H9 (cell line): ENCODE data around the gene RFX4. TPM values are rescaled to one million over a fixed set of nuclear protein-coding genes. Genes with fewer than 3 reads are reported as not detected.

Experiments
- DNase-seq: peaks from one replicate; pipeline ENCODE4 v3.0.0-alpha.2; 2017
- H2AFZ ChIP-seq: one replicate; pipeline ENCODE4 v1.6.1; 2013; ENCODE audit warnings: mild to moderate bottlenecking, low read length, control low read depth, moderate library complexity
- H2AK5ac ChIP-seq: 2 replicates; pipeline ENCODE4 v1.6.1; 2013; ENCODE audit warnings: low read length, control low read depth, mixed read lengths; ENCODE audit not compliant: insufficient read length
- H2BK120ac ChIP-seq: one replicate; pipeline ENCODE4 v1.6.1; 2013; ENCODE audit warnings: low read depth, mild to moderate bottlenecking, low read length, control low read depth, inconsistent platforms; ENCODE audit not compliant: poor library complexity, severe bottlenecking
- H2BK12ac ChIP-seq: 2 replicates; pipeline ENCODE4 v1.6.1; 2013; ENCODE audit warnings: low read length, control low read depth, mixed read lengths, low read depth; ENCODE audit not compliant: insufficient read length
- H2BK15ac ChIP-seq: 2 replicates; pipeline ENCODE4 v1.6.1; 2013; ENCODE audit warnings: low read depth, low read length, control low read depth
- H2BK20ac ChIP-seq: one replicate; pipeline ENCODE4 v1.6.1; 2013; ENCODE audit warnings: low read depth, mild to moderate bottlenecking, low read length, control low read depth, inconsistent platforms; ENCODE audit not compliant: poor library complexity, severe bottlenecking
- H2BK5ac ChIP-seq: 2 replicates; pipeline ENCODE4 v1.6.1; 2013; ENCODE audit warnings: low read length, control low read depth, mixed read lengths; ENCODE audit not compliant: insufficient read length
- H3K14ac ChIP-seq: 2 replicates; pipeline ENCODE4 v1.6.1; 2013; ENCODE audit warnings: low read length, control low read depth; ENCODE audit not compliant: insufficient read depth
- H3K18ac ChIP-seq: 2 replicates; pipeline ENCODE4 v1.6.1; 2013; ENCODE audit warnings: low read depth, mild to moderate bottlenecking, mixed read lengths, low read length, control low read depth; ENCODE audit not compliant: insufficient read length
- H3K23ac ChIP-seq: 2 replicates; pipeline ENCODE4 v1.6.1; 2013; ENCODE audit warnings: low read length, control low read depth, mixed read lengths, low read depth; ENCODE audit not compliant: insufficient read length
- H3K23me2 ChIP-seq: 2 replicates; pipeline ENCODE4 v1.6.1; 2013; ENCODE audit warnings: low read depth, mild to moderate bottlenecking, mixed read lengths, low read length, control low read depth; ENCODE audit not compliant: insufficient read length, poor library complexity, severe bottlenecking
- H3K27ac ChIP-seq: 2 replicates; pipeline ENCODE4 v1.5.1; 2013; ENCODE audit warnings: low read length, control low read depth, mixed read lengths, low read depth; ENCODE audit not compliant: insufficient read length
- H3K27me3 ChIP-seq: 2 replicates; pipeline ENCODE4 v1.6.1; 2013; ENCODE audit warnings: low read length, control low read depth, inconsistent platforms; ENCODE audit not compliant: insufficient read depth
- H3K4ac ChIP-seq: 2 replicates; pipeline ENCODE4 v1.6.1; 2013; ENCODE audit warnings: low read depth, mild to moderate bottlenecking, control low read depth, inconsistent platforms, low read length, moderate library complexity
- H3K4me1 ChIP-seq: 2 replicates; pipeline ENCODE4 v1.6.1; 2013; ENCODE audit warnings: low read length, control low read depth, inconsistent platforms; ENCODE audit not compliant: insufficient read depth
- H3K4me2 ChIP-seq: 2 replicates; pipeline ENCODE4 v1.6.1; 2013; ENCODE audit warnings: low read length, control low read depth, mixed read lengths; ENCODE audit not compliant: insufficient read length, insufficient read depth
- H3K56ac ChIP-seq: 2 replicates; pipeline ENCODE4 v1.6.1; 2013; ENCODE audit warnings: low read depth, mild to moderate bottlenecking, mixed read lengths, low read length, control low read depth; ENCODE audit not compliant: insufficient read length
- H3K79me1 ChIP-seq: 2 replicates; pipeline ENCODE4 v1.6.1; 2013; ENCODE audit warnings: low read depth, mild to moderate bottlenecking, moderate library complexity, low read length, control low read depth, inconsistent platforms; ENCODE audit not compliant: insufficient read depth, poor library complexity, severe bottlenecking
- H3K79me2 ChIP-seq: 2 replicates; pipeline ENCODE4 v1.6.1; 2013; ENCODE audit warnings: low read length, control low read depth, inconsistent platforms; ENCODE audit not compliant: insufficient read depth
- H3K9ac ChIP-seq: 2 replicates; pipeline ENCODE4 v1.6.1; 2013; ENCODE audit warnings: low read length, control low read depth, mixed read lengths; ENCODE audit not compliant: insufficient read length; ENCODE audit errors: extremely low read depth
- H3K9me3 ChIP-seq: one replicate; pipeline ENCODE4 v1.6.1; 2013; ENCODE audit warnings: low read depth, low read length, inconsistent platforms; ENCODE audit not compliant: control insufficient read depth
- H3T11ph ChIP-seq: one replicate; pipeline ENCODE4 v1.6.1; 2013; ENCODE audit warnings: mild to moderate bottlenecking, low read length, control low read depth, inconsistent platforms
- H4K20me1 ChIP-seq: one replicate; pipeline ENCODE4 v1.6.1; 2013; ENCODE audit not compliant: control insufficient read depth, insufficient read length, insufficient read depth
- H4K5ac ChIP-seq: 2 replicates; pipeline ENCODE4 v1.6.1; 2013; ENCODE audit warnings: low read depth, mild to moderate bottlenecking, mixed read lengths, low read length, control low read depth; ENCODE audit not compliant: insufficient read length
- H4K8ac ChIP-seq: replicated peaks from 2 replicates; pipeline ENCODE4 v1.6.1; 2013; ENCODE audit warnings: low read length, control low read depth, mixed read lengths, low read depth; ENCODE audit not compliant: insufficient read length
- H4K91ac ChIP-seq: 2 replicates; pipeline ENCODE4 v1.6.1; 2013; ENCODE audit warnings: low read depth, mild to moderate bottlenecking, moderate library complexity, mixed read lengths, low read length, control low read depth; ENCODE audit not compliant: insufficient read length
- H3K27ac Mint-ChIP-seq, 3 experiments: 2 replicates in 2 of 3; 3 replicates in 1 of 3; pipeline ENCODE4 v1.8.0; 2020 to 2021; ENCODE audit warnings: mixed read lengths in 3 of 3, mild to moderate bottlenecking in 1 of 3, moderate library complexity in 1 of 3
- H3K27me3 Mint-ChIP-seq: 2 replicates; pipeline ENCODE4 v1.8.0; 2021; ENCODE audit warnings: low read depth, mild to moderate bottlenecking, moderate library complexity, mixed read lengths
- H3K36me3 Mint-ChIP-seq, 3 experiments: 2 replicates in 2 of 3; 3 replicates in 1 of 3; pipeline ENCODE4 v1.8.0; 2020 to 2021; ENCODE audit warnings: low read depth in 3 of 3, mixed read lengths in 3 of 3; ENCODE audit not compliant: insufficient read depth in 1 of 3
- H3K4me1 Mint-ChIP-seq, 2 experiments: 2 replicates each; pipeline ENCODE4 v1.8.0; 2020; ENCODE audit warnings: mixed read lengths in 2 of 2
- H3K4me3 Mint-ChIP-seq, 2 experiments: 2 replicates in 1 of 2; 3 replicates in 1 of 2; pipeline ENCODE4 v1.8.0; 2020 to 2021; ENCODE audit warnings: mild to moderate bottlenecking in 2 of 2, mixed read lengths in 2 of 2, moderate library complexity in 1 of 2
- H3K9me3 Mint-ChIP-seq, 2 experiments: 2 replicates in 1 of 2; 3 replicates in 1 of 2; pipeline ENCODE4 v1.8.0; 2020; ENCODE audit warnings: mild to moderate bottlenecking in 2 of 2, mixed read lengths in 2 of 2, moderate library complexity in 1 of 2
- CTCF ChIP-seq: fragments of 200-600 bp; sonication (generic); conservative IDR thresholded peaks from 3 replicates; pipeline ENCODE4 v1.8.0; 2021; ENCODE audit warnings: antibody characterized with exemption, mild to moderate bottlenecking
- WGBS: extraction: QIAGEN DNeasy Blood & Tissue Kit; methylation state at CpG from one replicate; pipeline ENCODE4 v1.1.7; 2013; ENCODE audit warnings: missing lambda C conversion rate, low lambda C conversion rate, mixed read lengths; ENCODE audit not compliant: insufficient read length; ENCODE audit errors: extremely low coverage; 5-methylcytosine and 5-hydroxymethylcytosine counted together
- total RNA-seq: library from RNA; stranded (reverse); gene quantifications from 2 replicates; pipeline ENCODE4 v1.2.1, GENCODE V29; 2021

The RFX4 gene
- total RNA-seq, 1 experiment from 2014 or later = 0.57 TPM

DNA sequence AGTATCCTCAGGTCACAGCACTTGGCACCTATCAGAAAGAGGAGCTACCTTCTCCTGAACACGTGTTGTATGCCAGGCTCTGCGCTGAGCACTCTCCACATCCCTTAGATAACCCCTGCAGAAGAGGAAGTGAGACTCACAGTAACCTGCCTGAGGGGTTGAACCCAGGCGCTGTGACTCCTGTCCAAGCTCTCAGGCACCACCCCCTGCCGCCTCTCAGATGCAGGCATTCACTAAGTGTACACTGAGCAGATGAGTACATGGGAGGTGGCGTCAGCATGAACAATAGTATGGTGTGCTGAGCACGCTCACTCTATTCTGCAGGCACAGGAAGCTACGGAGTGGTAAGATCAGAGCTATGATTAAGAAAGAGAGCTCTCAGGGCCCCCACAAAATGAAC lies 170.7 kb downstream of the RFX4 start:
- Histone ChIP-seq H4K8ac (no peak overlapping the region), H4K5ac (no peak overlapping the region), H2AK5ac (no peak overlapping the region), H3K79me1 (no peaks in the 10 kb centered on the region), H3K14ac (no peak overlapping the region), H3K56ac (no peak overlapping the region), H3K9me3 (no peaks in the 10 kb centered on the region), H3K4me2 (no peak overlapping the region), H3K27ac (no peak overlapping the region), H3K27me3 (no peaks in the 10 kb centered on the region), H2BK20ac (no peak overlapping the region), H2BK15ac (no peak overlapping the region), H3K4ac (no peak overlapping the region), H3K4me1 (no peaks in the 10 kb centered on the region; the same call in 1 of the 2 replicates), H3K18ac (no peak overlapping the region), H2BK5ac (no peak overlapping the region), H3K23me2 (no peaks in the 10 kb centered on the region), H3K23ac (no peak overlapping the region), H2BK120ac (no peak overlapping the region), H3K79me2 (no peaks in the 10 kb centered on the region), H4K91ac (no peak overlapping the region), H3T11ph (no peak overlapping the region), H4K20me1 (no peaks in the 10 kb centered on the region), H2AFZ (no peak overlapping the region), H3K9ac (no peak overlapping the region), H2BK12ac (no peak overlapping the region)
- Mint-ChIP-seq H3K27ac (no peak overlapping the region), H3K4me1 (peaks cover 12 to 15% of the 10 kb centered on the region in 2 experiments; a peak in 3 of 4 replicates), H3K36me3 (no peaks in the 10 kb centered on the region), H3K9me3 (no peaks in the 10 kb centered on the region; a peak in 1 of 5 replicates), H3K4me3 (no peak overlapping the region), H3K27me3 (no peaks in the 10 kb centered on the region; the same call in 1 of the 2 replicates)
- no peak for DNase-seq
- no peak for TF ChIP-seq CTCF
- WGBS = no CpG with 5 or more reads among the region's 7 CpGs
